ACC112 (cell line): ENCODE data around the gene IL2.
A peak's percentile ranks its signal among the peaks of the same experiment; 100 is the strongest.

Experiments used
- H2AFZ ChIP-seq: fragments of 200-600 bp; sonication (generic); one replicate; pipeline ENCODE4 v1.6.0; 2017; ENCODE audit warnings: antibody characterized with exemption, low read length; ENCODE audit not compliant: unreplicated experiment
- H3K27ac ChIP-seq: fragments of 200-600 bp; sonication (generic); 2 replicates; pipeline ENCODE4 v1.5.1; 2014; ENCODE audit warnings: low read depth, mild to moderate bottlenecking, antibody characterized with exemption, low read length, moderate library complexity
- H3K27me3 ChIP-seq: fragments of 200-600 bp; sonication (generic); 2 replicates; pipeline ENCODE4 v1.6.1; 2014; ENCODE audit warnings: mild to moderate bottlenecking, antibody characterized with exemption, low read length, moderate library complexity, mixed read lengths; ENCODE audit not compliant: insufficient read depth
- H3K36me3 ChIP-seq: fragments of 200-600 bp; sonication (generic); 2 replicates; pipeline ENCODE4 v1.6.1; 2016; ENCODE audit warnings: mild to moderate bottlenecking, antibody characterized with exemption, low read length, moderate library complexity, mixed read lengths; ENCODE audit not compliant: insufficient read depth
- H3K4me1 ChIP-seq: fragments of 200-600 bp; sonication (generic); one replicate; pipeline ENCODE4 v1.6.1; 2016; ENCODE audit warnings: low read length, mixed read lengths; ENCODE audit not compliant: insufficient read depth, unreplicated experiment, control insufficient read depth
- H3K4me3 ChIP-seq: fragments of 200-600 bp; sonication (generic); 2 replicates; pipeline ENCODE4 v1.5.1; 2014; ENCODE audit warnings: mild to moderate bottlenecking, low read depth, low read length
- H3K79me2 ChIP-seq: fragments of 200-600 bp; sonication (generic); one replicate; pipeline ENCODE4 v1.6.0; 2016; ENCODE audit warnings: low read length; ENCODE audit not compliant: control insufficient read depth, unreplicated experiment, insufficient read depth

The IL2 gene

DNA sequence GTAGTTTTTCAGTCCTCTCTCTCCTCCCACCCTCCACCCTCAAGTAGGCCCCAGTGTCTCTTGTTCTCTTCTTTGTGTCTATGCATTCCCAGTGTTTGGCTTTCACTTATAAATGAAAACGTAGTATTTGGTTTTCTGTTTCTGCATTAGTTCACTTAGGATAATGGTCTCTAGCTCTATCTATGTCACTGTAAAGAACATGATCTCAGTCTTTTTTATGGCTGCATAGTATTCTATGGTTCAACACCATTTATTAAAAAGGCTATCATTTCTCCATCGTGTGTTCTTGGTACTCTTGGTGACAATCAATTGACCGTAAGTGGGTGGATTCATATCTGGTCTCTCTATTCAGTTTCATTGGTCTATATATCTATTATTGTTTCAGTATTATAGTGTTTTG is 18.7 kb upstream of the IL2 start:
- Histone ChIP-seq H3K27ac (no peak overlapping the region), H3K79me2 (no peaks in the 10 kb centered on the region), H3K4me3 (no peak overlapping the region), H3K27me3 (no peaks in the 10 kb centered on the region), H3K36me3 (no peaks in the 10 kb centered on the region), H2AFZ (no peak overlapping the region), H3K4me1 (no peaks in the 10 kb centered on the region)

DNA sequence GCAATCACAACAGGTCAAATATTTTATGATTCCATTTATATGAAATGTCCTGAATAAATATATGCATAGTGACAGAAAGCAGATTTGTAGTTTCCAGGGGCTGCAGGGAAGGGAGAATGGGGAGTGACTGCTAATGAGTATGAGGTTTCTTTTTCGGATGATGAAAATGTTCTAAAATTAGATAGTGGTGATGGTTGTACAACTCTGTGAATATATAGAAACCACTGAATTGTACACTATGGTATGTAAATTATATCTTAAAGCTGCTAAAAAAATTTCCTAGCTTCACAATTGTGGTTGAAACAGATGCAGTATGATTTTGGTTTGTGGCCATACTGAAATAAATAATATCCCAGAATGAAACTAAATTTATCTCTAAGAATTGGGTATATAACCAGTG is 12.9 kb upstream of the IL2 start:
- H3K27ac ChIP-seq, result no peak overlapping the region
- no peak overlapping the region for H2AFZ ChIP-seq
- H3K4me3 ChIP-seq, result no peak overlapping the region
- H3K36me3 ChIP-seq, result no peaks in the 10 kb centered on the region
- no peaks in the 10 kb centered on the region for H3K4me1 ChIP-seq
- H3K79me2 ChIP-seq, result no peaks in the 10 kb centered on the region
- no peaks in the 10 kb centered on the region for H3K27me3 ChIP-seq

DNA sequence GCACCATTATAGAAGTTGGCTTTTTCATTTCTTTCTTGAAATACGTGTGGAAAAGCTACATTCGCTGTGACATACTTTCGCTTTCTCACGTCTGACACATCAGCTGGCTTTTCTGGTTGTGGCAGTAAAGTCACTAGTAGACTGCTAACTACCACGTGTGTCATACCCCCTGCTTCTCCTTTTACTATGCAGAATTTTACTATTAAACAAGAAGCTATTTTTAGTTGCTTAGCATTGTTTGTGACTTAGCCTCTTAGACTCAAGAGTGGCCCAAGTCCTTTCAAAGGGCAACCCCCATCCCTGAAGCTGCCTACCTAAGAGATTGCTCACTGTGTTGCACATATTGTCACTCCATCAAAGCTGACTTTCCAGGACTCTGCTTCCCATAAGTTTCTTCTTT is 2.1 kb upstream of the IL2 start:
- Histone ChIP-seq H3K27ac (no peak overlapping the region), H3K4me3 (peak overlapping the region; percentile 67), H3K79me2 (no peaks in the 10 kb centered on the region), H2AFZ (peak overlapping the region; percentile 95), H3K36me3 (no peaks in the 10 kb centered on the region), H3K27me3 (no peaks in the 10 kb centered on the region), H3K4me1 (peaks cover 12% of the 10 kb centered on the region)

DNA sequence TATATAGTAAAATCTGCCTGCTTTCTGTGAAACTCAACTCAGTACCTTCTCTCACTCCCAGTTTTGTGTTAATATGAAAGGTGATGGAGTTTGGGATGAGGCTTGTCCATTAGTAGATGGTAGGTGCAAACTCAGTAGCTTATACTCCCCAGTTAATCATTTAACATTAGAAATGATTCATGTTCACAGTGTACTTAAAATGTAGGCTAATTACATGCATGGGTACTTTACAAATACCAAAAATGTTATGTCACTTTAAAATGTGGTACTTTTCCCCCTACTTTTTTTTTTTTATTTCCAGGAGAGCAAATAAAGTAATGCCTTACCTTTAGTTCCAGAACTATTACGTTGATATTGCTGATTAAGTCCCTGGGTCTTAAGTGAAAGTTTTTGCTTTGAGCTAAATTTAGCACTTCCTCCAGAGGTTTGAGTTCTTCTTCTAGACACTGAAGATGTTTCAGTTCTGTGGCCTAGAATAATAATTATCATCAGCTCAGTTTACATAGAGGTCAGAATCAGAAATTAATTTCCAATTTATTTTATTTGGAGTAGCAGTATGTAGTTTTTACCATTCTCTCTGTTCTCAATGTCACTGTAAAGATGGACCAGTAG is 3.0 kb downstream of the IL2 start:
- Histone ChIP-seq H3K27ac (no peak overlapping the region), H3K4me1 (peaks cover 3% of the 10 kb centered on the region), H3K4me3 (no peak overlapping the region), H3K27me3 (peaks cover 3% of the 10 kb centered on the region; the same call in 1 of the 2 replicates), H3K36me3 (no peaks in the 10 kb centered on the region), H2AFZ (no peak overlapping the region), H3K79me2 (no peaks in the 10 kb centered on the region)

DNA sequence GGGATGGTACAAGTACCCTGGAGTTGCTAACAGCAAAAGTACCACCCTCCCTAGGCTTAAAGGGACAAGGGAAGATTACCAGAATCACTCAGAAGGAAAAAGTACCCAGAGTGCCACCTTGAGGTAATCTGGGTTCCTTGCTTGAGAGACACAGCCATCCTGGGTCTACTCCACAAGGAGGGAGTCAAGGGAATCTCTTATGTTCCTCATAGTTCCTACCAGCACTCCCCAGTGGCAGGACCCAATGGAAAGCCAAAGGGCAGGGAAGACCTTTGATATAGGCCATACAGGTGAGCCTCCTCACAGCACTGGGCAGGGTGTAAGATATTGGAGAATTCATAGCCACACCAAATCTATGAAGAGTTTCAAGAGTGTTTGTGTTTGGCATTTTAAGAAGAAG is 5.7 kb downstream of the IL2 start:
- Histone ChIP-seq H2AFZ (no peak overlapping the region), H3K4me1 (no peaks in the 10 kb centered on the region), H3K4me3 (no peak overlapping the region), H3K36me3 (no peaks in the 10 kb centered on the region), H3K27me3 (peaks cover 3% of the 10 kb centered on the region; the same call in 1 of the 2 replicates), H3K27ac (no peak overlapping the region), H3K79me2 (no peaks in the 10 kb centered on the region)

DNA sequence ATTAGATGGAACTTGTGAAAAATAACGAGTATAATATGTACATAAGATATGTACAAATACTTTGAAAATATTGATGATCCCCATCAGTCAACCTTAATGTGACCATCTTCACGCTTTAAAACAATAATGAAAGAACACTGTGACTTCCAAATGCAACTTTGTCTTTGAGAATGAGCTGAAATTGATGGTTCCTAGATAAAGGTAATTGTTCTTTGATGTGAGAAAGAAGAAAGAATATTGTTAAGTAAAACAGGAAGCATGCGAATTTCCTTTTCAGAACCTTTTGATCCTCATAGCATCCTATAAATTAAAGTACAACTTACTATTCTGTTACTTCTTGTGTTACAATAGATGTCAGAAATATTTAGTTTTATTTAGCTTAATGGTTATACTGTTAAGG is 22.2 kb downstream of the IL2 start:
- Histone ChIP-seq H3K4me1 (no peaks in the 10 kb centered on the region), H3K4me3 (no peak overlapping the region), H2AFZ (no peak overlapping the region), H3K27ac (no peak overlapping the region), H3K36me3 (no peaks in the 10 kb centered on the region), H3K27me3 (no peaks in the 10 kb centered on the region), H3K79me2 (no peaks in the 10 kb centered on the region)

DNA sequence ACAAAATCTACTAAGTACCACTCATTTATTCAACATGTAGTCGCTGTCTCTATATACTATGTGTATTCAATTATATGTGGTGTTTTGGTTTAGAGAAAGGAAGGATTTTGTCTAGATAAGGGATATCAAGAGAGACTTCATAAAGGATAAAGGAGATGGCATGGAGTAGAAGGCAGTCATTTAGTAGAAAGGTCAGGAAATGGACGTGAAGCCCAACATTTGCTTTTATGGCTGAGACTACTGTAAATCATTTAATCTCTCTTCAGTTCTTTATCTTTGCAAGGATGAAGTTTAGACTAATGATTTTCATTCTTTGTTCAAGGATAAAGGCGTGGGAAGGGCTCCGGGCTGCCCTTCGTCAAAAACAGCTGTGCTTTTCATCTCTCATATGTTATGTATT is 25.2 kb downstream of the IL2 start:
- no peaks in the 10 kb centered on the region for H3K79me2 ChIP-seq
- H3K27me3 ChIP-seq, result no peaks in the 10 kb centered on the region
- no peak overlapping the region for H3K4me3 ChIP-seq
- no peak overlapping the region for H3K27ac ChIP-seq
- no peaks in the 10 kb centered on the region for H3K4me1 ChIP-seq
- no peaks in the 10 kb centered on the region for H3K36me3 ChIP-seq
- H2AFZ ChIP-seq, result no peak overlapping the region

DNA sequence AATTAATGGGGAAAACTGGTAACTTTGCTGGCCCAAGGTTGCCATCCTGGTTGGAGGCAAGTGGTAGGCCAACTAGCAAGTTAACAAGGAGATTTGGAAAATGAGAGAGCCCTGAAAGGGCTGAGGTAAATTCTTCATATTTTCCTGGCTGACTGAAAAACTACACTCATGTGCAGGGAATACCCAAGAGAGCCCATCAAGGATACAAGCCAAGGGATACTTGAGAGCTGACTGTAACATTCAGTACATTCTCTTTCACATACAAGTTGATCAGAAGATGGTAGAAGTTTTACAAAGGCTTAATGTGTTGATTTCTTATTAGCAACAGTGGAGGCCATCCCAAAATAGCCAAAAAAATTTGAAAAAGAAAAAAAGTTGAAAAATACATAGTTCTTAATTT is 33.3 kb downstream of the IL2 start:
- no peak overlapping the region for H3K27ac ChIP-seq
- H3K4me1 ChIP-seq, result no peaks in the 10 kb centered on the region
- H3K79me2 ChIP-seq, result no peaks in the 10 kb centered on the region
- no peak overlapping the region for H3K4me3 ChIP-seq
- H3K36me3 ChIP-seq, result no peaks in the 10 kb centered on the region
- no peaks in the 10 kb centered on the region for H3K27me3 ChIP-seq
- H2AFZ ChIP-seq, result no peak overlapping the region

DNA sequence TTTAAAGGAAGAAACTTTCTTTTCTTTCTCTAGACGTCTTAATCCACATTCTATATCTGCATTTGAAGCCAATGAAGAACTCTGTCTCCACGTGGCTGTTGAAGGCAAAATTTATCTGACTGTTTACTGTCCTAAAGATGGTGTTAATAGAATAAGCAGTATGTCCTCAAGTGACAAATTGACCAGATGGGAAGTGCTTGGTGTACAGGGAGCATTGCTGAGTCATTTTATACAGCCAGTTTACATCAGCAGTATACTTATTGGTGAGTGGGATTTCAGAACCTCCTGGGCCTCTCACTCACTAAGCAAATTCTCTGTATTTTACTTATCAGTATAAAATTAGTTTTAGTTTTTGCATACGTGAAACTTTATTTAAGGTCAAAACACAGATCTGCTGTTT is 44.0 kb downstream of the IL2 start:
- Histone ChIP-seq H3K4me1 (peaks cover 6% of the 10 kb centered on the region), H3K4me3 (no peak overlapping the region), H2AFZ (peak overlapping the region; percentile 38), H3K27me3 (no peaks in the 10 kb centered on the region), H3K36me3 (no peaks in the 10 kb centered on the region), H3K27ac (no peak overlapping the region), H3K79me2 (no peaks in the 10 kb centered on the region)

DNA sequence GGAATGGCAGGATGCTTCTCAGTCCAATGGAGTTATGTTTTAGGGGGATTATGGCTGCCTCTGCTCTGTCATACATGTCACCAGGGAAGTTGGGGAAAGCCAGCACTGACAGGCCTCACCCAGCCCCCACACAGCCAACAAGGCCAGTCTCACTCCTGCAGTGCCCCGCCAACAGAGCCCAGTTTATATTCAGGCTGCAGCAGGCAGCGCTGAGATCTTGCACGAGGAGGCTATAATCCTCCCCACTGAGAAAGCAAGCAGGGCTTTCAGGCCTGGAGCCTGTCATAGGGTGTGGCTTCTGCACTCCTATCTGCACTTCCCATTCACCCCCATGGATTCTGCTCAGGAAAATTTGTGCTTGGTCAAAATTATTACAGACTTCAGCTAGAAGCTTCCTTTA is 52.7 kb downstream of the IL2 start:
- H3K4me1 ChIP-seq, result no peaks in the 10 kb centered on the region
- H2AFZ ChIP-seq, result no peak overlapping the region
- no peak overlapping the region for H3K4me3 ChIP-seq
- H3K36me3 ChIP-seq, result no peaks in the 10 kb centered on the region
- no peaks in the 10 kb centered on the region for H3K79me2 ChIP-seq
- no peak overlapping the region for H3K27ac ChIP-seq
- peaks cover 11% of the 10 kb centered on the region; the same call in 1 of the 2 replicates for H3K27me3 ChIP-seq
